Aorta (tissue), 5 donors: ENCODE results near the gene CELF2. TPM values are rescaled to one million over a fixed set of nuclear protein-coding genes. Genes with fewer than 3 reads are reported as not detected.
"Not testable (repeated sequence)": the region's sequence is repeated elsewhere in the genome, so short reads cannot be mapped to it uniquely, and the experiment has no call there.

Experiments
- ATAC-seq: fragments of 200-7000 bp; cut with Tn5 transposase; one replicate; pipeline ENCODE4 v1.9.1; 2022; ENCODE audit warnings: moderate library complexity; ENCODE audit not compliant: low FRiP score
- DNase-seq, 2 donors: peaks; one replicate each; pipeline ENCODE4 v3.0.0-alpha.2; 2020
- H3K27ac ChIP-seq, 2 donors: one replicate each; pipeline ENCODE4 v1.5.1; 2013; ENCODE audit warnings: low read length in 2 of 2, mild to moderate bottlenecking in 2 of 2, moderate library complexity in 2 of 2, control low read depth in 1 of 2, inconsistent platforms in 1 of 2, low read depth in 1 of 2
- H3K27me3 ChIP-seq, 2 donors: one replicate each; pipeline ENCODE4 v1.6.1; 2013; ENCODE audit warnings: control low read depth in 1 of 2, low read length in 1 of 2, mild to moderate bottlenecking in 1 of 2, moderate library complexity in 1 of 2; ENCODE audit not compliant: insufficient read depth in 2 of 2, control insufficient read depth in 1 of 2
- H3K36me3 ChIP-seq, 2 donors: one replicate each; pipeline ENCODE4 v1.6.1; 2013; ENCODE audit warnings: control low read depth in 1 of 2, low read length in 1 of 2, mild to moderate bottlenecking in 1 of 2; ENCODE audit not compliant: insufficient read depth in 2 of 2, control insufficient read depth in 1 of 2
- H3K4me1 ChIP-seq, 2 donors: one replicate each; pipeline ENCODE4 v1.6.1; 2013; ENCODE audit warnings: low read length in 2 of 2, control low read depth in 1 of 2, mild to moderate bottlenecking in 1 of 2, moderate library complexity in 1 of 2; ENCODE audit not compliant: insufficient read depth in 2 of 2, control insufficient read depth in 1 of 2
- H3K4me3 ChIP-seq, 2 donors: one replicate each; pipeline ENCODE4 v1.5.1; 2013; ENCODE audit warnings: low read length in 2 of 2, control low read depth in 1 of 2, mild to moderate bottlenecking in 1 of 2
- H3K9me3 ChIP-seq: one replicate; pipeline ENCODE4 v1.6.1; 2013; ENCODE audit warnings: mild to moderate bottlenecking, low read length; ENCODE audit not compliant: control insufficient read depth
- WGBS, 2 donors: extraction: QIAGEN DNeasy Blood & Tissue Kit; methylation state at CpG; one replicate each; pipeline ENCODE4 v1.1.7; 2013; 5-methylcytosine and 5-hydroxymethylcytosine counted together
- intact Hi-C, 2 donors: fragments of 100-400 bp; cut with DNase I; formaldehyde crosslinking; loops; one replicate each; pipeline versions ENCODE4 v1.14.2 to v1.15.0; 2022
- polyA plus RNA-seq, 2 donors: library from polyadenylated mRNA; stranded (reverse); fragments of 200-250 nt; gene quantifications; one replicate each; pipeline ENCODE4 v1.2.3, GENCODE V29; 2013
- total RNA-seq, 2 donors: library from RNA; stranded (reverse); fragmentation: NEBNext Ultra II Directional; extraction: Animal tissue kit (Norgen Biotek cat#: 25700); gene quantifications; one replicate each; pipeline ENCODE4 v1.2.1, GENCODE V29; 2021
- donor health status: healthy with polysubstance abuse.
- donor health status: Bipolar disorder and iron deficiency.
- donor health status: DM: no; HTN: no; CAD: no.
- donor health status: DM: no; HTN: no; CAD: no.
- donor health status: DM: yes; HTN: yes; CAD: no.

The CELF2 gene
- total and polyA plus RNA-seq, 4 donors: 10.9 to 55.4 (median 36.4) TPM

GRCh38 chr10:11358923-11359575 is 341.4 kb downstream of the CELF2 start:
- intact Hi-C loops: no loop called here
- 72 to 80% methylated on average over 4 of the region's 4 CpGs for WGBS, 2 donors
- no peaks in the 10 kb centered on the region for H3K9me3 ChIP-seq
- no peak for ATAC-seq
- no peaks in the 10 kb centered on the region for H3K27me3 ChIP-seq
- no peak overlapping the region for H3K4me3 ChIP-seq
- DNase-seq: no peak
- H3K27ac ChIP-seq: no peak overlapping the region
- no peaks in the 10 kb centered on the region for H3K4me1 ChIP-seq
- no peaks in the 10 kb centered on the region for H3K36me3 ChIP-seq

GRCh38 chr10:11359869-11360268 is 342.2 kb downstream of the CELF2 start:
- Histone ChIP-seq H3K27me3 (no peaks in the 10 kb centered on the region), H3K9me3 (no peaks in the 10 kb centered on the region), H3K27ac (no peak overlapping the region), H3K4me3 (no peak overlapping the region), H3K4me1 (no peaks in the 10 kb centered on the region), H3K36me3 (no peaks in the 10 kb centered on the region)
- ATAC-seq: no peak
- intact Hi-C loops: no loop called here
- DNase-seq: no peak
- 90 to 94% methylated on average over 3 of the region's 3 CpGs for WGBS, 2 donors

- intact Hi-C loops: no loop called here
- 90% methylated on average over 7 of the region's 7 CpGs for WGBS, 2 donors
- no peak for ATAC-seq
These were observed 345.8 kb downstream of the CELF2 start for GRCh38 chr10:11363497-11363896.

GRCh38 chr10:11364241-11364640 is 346.6 kb downstream of the CELF2 start:
- 82 to 88% methylated on average over 1 of the region's 1 CpG for WGBS, 2 donors
- intact Hi-C loops: no loop called here
- Histone ChIP-seq H3K9me3 (no peaks in the 10 kb centered on the region), H3K36me3 (no peaks in the 10 kb centered on the region), H3K27me3 (no peaks in the 10 kb centered on the region), H3K27ac (no peak overlapping the region), H3K4me1 (no peaks in the 10 kb centered on the region), H3K4me3 (no peak overlapping the region)
- ATAC-seq: no peak
- no peak for DNase-seq

More at GRCh38 chr10:11363497-11363896, 345.8 kb downstream of the CELF2 start:
- no peak for DNase-seq
- H3K9me3 ChIP-seq: no peaks in the 10 kb centered on the region
- no peak overlapping the region for H3K27ac ChIP-seq
- H3K36me3 ChIP-seq: no peaks in the 10 kb centered on the region
- H3K4me1 ChIP-seq: no peaks in the 10 kb centered on the region
- no peak overlapping the region for H3K4me3 ChIP-seq
- H3K27me3 ChIP-seq: no peaks in the 10 kb centered on the region

- ATAC-seq, H3K27me3 ChIP-seq, intact Hi-C loops, H3K4me1 ChIP-seq, H3K4me3 ChIP-seq, DNase-seq, H3K27ac ChIP-seq, H3K36me3 ChIP-seq, H3K9me3 ChIP-seq: not testable (repeated sequence)
- WGBS, 2 donors: 76 to 83% methylated on average over 4 of the region's 4 CpGs
These were observed 349.2 kb downstream of the CELF2 start for GRCh38 chr10:11366889-11367288.

- no peaks in the 10 kb centered on the region for H3K27me3 ChIP-seq
- H3K4me1 ChIP-seq: no peaks in the 10 kb centered on the region
- no peak for DNase-seq
- H3K27ac ChIP-seq: no peak overlapping the region
- H3K36me3 ChIP-seq: no peaks in the 10 kb centered on the region
- WGBS, 2 donors: 90 to 93% methylated on average over 9 of the region's 9 CpGs
- ATAC-seq: no peak
- H3K9me3 ChIP-seq: no peaks in the 10 kb centered on the region
- H3K4me3 ChIP-seq: no peak overlapping the region
- intact Hi-C loops: no loop called here
These were observed 349.8 kb downstream of the CELF2 start for GRCh38 chr10:11367505-11367904.

- no peak overlapping the region for H3K4me3 ChIP-seq
- no peaks in the 10 kb centered on the region for H3K27me3 ChIP-seq
- DNase-seq: no peak
- H3K9me3 ChIP-seq: no peaks in the 10 kb centered on the region
- intact Hi-C loops: no loop called here
- no peaks in the 10 kb centered on the region for H3K36me3 ChIP-seq
- H3K4me1 ChIP-seq: no peaks in the 10 kb centered on the region
- H3K27ac ChIP-seq: no peak overlapping the region
- 68 to 85% methylated on average over 11 of the region's 11 CpGs for WGBS, 2 donors
- ATAC-seq: no peak
These were observed 356.1 kb downstream of the CELF2 start for GRCh38 chr10:11373717-11374171.

GRCh38 chr10:11377267-11377666 is 359.6 kb downstream of the CELF2 start:
- Histone ChIP-seq H3K4me3 (no peak overlapping the region), H3K27me3 (no peaks in the 10 kb centered on the region), H3K36me3 (no peaks in the 10 kb centered on the region), H3K9me3 (no peaks in the 10 kb centered on the region), H3K4me1 (no peaks in the 10 kb centered on the region), H3K27ac (no peak overlapping the region)
- intact Hi-C loops: no loop called here
- DNase-seq: no peak
- 89 to 96% methylated on average over 3 of the region's 3 CpGs for WGBS, 2 donors
- no peak for ATAC-seq

- intact Hi-C loops: no loop called here
- ATAC-seq: no peak
These were observed 361.2 kb downstream of the CELF2 start for GRCh38 chr10:11378835-11379234.

More at GRCh38 chr10:11378835-11379234, 361.2 kb downstream of the CELF2 start:
- no peaks in the 10 kb centered on the region for H3K36me3 ChIP-seq
- no peak overlapping the region for H3K4me3 ChIP-seq
- H3K4me1 ChIP-seq: no peaks in the 10 kb centered on the region
- no peaks in the 10 kb centered on the region for H3K27me3 ChIP-seq
- 61 to 63% methylated on average over 6 of the region's 6 CpGs for WGBS, 2 donors
- DNase-seq: no peak
- no peaks in the 10 kb centered on the region for H3K9me3 ChIP-seq
- no peak overlapping the region for H3K27ac ChIP-seq
